SH-SY5Y (cell line): ENCODE data around the gene MXRA7.

Source experiments
- GATA2 ChIP-seq: IDR thresholded peaks from 2 replicates; pipeline ENCODE4 v1.6.1; 2011; ENCODE audit warnings: mild to moderate bottlenecking, low read depth, low read length
- GATA3 ChIP-seq: IDR thresholded peaks from 2 replicates; pipeline ENCODE4 v1.6.1; 2011; ENCODE audit warnings: low read depth, mild to moderate bottlenecking, low read length, moderate library complexity

DNA sequence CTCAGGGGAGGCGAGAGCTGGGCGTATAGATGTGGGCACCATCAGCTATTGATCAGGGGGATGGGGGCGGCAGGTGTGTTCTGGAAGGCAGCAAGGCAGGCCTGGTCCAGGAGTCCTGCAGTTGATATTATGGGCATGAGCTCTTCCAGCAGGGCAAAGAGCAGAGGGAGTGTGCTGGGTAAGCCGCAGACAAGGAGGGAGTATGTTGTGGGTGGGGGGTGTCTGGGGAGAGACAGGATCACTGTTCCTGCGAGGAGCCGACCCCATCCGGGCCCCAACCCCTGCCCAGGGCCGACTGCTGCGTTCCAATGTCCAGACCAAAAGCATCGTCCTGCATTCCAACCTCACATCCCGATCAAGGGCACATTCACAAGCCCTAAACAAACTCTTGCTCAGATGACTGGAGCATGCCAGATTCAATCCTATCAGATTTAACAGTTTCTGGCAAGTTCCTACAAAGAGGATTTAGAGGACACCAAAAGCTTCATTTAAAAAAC is 9.2 kb downstream of the MXRA7 start:
- TF ChIP-seq GATA2 (no peak), GATA3 (no peak)
